GM21515 (cell line): ENCODE measurements around the gene KRTAP4-6.
"Not testable (repeated sequence)": the region's sequence is repeated elsewhere in the genome, so short reads cannot be mapped to it uniquely, and the experiment has no call there.

Source experiments
- ATAC-seq: cut with Tn5 transposase; IDR thresholded peaks from one replicate; pipeline ENCODE4 v1.9.1; 2021; ENCODE audit not compliant: unreplicated experiment

The KRTAP4-6 gene

DNA sequence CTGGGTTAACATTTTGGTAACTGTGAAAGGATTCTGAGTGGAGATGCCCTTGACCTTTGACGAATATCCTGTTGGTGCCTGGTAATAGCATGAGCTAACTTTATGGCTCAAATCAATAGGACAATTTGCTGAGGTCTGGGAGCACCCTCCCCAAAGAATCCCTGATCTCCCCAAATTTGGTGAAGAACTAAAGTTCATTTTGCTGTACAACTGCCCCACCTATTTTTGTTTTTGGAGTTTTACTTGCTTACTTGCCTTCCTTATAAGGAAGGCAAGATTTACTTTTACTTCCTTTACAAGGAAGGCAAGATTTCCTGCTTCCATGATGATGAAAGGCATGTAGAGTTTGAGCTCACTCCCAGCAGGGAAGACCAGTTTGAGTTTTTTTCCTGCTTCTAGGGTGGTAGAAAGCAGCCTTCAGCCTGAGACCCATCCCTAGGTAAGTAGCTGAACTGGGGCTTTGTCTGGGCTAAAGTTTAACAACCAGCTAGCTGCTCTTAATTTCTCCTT, 32.3 kb downstream of the KRTAP4-6 start:
- no peak for ATAC-seq

DNA sequence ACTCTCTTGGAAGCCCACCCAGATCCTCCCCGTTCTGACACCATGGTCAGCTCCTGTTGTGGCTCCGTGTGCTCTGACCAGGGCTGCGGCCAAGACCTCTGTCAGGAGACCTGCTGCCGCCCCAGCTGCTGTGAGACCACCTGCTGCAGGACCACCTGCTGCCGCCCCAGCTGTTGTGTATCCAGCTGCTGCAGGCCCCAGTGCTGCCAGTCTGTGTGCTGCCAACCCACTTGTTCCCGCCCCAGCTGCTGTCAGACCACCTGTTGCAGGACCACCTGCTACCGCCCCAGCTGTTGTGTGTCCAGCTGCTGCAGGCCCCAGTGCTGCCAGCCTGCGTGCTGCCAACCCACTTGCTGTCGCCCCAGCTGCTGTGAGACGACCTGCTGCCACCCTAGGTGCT, 35.0 kb downstream of the KRTAP4-6 start, which contains the start of gene KRTAP4-9:
KRTAP4-9 (plus strand) TSS at position 43 of the 400 bp plus-strand sequence; CDS start at position 43, 0 bp downstream.
- not testable (repeated sequence) for ATAC-seq

DNA sequence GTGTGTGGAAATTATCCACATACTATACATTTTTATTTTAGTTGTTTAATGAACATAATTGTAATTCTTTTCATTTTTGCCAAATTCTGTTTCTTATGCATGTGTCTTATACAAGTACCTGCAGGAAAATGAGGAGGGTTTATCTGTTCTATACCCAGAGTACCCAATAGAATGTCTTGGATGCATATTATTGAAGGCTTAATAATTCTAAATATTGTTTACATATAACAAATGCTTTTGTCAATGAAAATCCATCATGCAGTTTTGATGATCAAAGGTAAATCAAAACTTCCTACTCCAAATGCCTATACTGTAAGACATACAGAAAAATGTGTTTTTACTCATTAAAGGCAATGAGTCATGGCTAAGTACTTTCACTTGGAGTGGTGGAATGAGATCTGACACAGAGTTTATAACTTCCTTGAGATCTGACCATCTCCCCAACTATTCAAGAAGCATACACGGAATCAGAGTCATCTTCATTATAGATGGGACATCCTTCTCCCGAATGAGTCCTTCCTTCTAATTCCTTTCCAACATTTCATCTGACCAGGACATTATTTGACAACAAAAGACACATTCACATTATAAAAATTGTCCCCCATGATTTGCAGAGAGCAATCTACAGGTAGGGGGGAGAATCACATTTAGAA, 35.8 kb downstream of the KRTAP4-6 start:
- not testable (repeated sequence) for ATAC-seq

DNA sequence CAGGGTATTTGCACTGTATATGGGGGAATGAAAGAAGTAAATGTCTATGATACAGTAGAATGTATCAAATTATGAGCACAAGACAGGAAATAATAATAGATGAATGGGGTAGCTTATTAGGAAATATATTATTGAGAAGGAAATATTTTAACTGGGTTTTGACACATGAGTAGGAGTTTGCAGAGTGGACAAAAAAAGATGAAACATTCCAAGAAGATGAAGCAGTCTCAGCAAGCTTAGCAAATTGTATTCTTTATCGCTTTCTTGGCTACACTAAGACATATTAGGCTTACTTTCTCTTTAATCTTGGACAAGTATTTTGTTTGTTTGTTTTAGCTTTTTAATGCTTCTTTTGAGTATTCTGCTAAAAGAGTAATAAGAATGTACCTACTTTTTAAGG, 36.4 kb downstream of the KRTAP4-6 start:
- ATAC-seq, result no peak

DNA sequence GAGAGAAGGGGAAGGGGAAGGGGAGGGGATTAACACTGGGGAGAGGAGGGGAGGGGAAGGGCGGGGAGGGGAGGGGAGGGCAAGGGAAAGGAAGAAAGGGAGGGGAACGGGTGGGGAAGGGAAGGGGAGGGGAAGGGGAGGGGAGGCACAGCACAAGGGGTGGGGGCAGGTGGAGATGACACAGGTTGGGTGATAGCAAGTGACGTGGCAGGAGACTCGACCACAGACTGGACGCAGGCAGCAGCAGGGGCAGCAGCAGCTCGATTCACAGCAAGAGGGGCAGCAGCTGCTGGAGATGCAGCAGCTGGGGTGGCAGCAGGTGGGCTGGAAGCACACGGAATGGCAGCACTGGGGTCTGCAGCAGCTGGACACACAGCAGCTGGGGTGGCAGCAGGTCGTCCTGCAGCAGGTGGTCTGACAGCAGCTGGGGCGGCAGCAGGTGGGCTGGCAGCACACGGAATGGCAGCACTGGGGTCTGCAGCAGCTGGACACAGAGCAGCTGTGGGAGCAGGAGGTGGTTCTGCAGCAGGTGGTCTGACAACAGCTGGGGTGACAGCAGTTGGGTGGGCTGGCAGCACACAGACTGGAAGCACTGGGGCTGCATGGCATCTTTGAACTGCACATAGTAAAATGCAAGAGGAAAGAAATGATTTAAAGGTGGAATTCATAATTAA, 38.6 kb downstream of the KRTAP4-6 start, which contains the start of gene KRTAP4-16:
KRTAP4-16 (minus strand) TSS at position 624 of the 674 bp plus-strand sequence; CDS start at position 624, 0 bp downstream.
- ATAC-seq, result no peak

DNA sequence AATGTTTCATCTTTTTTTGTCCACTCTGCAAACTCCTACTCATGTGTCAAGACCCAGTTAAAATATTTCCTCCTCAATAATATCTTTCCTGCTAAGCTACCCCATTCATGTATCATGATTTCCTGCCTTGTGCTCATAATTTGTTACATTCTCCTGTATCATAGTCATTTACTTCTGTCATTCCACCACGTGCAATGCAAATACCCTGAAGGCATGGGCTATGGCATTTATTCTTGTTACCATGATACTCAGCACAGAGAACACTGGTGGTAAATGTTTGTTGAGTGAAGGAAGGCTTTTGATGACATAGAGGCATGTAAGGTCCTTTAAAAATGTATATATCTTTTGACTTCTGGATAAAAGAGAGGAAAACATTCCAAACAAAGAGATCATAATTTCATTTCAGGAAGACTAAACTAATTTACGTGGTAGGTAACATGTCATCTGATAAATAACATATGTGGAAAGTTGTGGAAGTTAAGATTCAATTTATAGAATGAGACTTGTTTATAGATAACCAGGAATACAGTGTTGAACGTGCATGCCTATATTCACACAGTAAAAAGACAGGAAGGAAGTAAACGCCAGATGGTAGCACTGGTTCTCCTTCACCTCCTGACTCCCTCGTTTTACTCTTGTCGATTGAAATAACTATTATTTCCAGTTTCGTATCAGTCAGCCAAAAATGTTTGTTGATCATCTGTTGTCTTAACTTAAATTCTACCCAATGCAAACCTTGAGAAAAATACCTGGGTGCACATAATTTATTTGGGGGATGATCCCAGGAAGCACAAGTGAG, 40.5 kb downstream of the KRTAP4-6 start:
- not testable (repeated sequence) for ATAC-seq

DNA sequence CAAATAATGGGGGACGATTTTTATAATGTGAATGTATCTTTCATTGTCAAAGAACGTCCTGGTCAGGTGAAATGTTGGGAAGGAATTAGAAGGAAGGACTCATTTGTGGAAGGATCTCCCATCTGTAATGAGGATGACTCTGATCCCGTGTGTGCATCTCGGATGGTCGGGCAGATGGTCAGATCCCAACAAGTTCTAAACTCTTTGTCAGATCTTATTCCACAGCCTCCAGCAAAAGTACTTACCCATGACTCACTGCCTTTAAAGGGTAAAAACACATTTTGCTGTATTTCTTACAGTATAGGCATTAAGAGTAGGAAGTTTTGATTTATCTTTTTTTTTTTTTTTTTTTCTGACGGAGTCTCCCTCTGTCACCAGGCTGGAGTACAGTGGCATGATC, 41.9 kb downstream of the KRTAP4-6 start:
- no peak for ATAC-seq

DNA sequence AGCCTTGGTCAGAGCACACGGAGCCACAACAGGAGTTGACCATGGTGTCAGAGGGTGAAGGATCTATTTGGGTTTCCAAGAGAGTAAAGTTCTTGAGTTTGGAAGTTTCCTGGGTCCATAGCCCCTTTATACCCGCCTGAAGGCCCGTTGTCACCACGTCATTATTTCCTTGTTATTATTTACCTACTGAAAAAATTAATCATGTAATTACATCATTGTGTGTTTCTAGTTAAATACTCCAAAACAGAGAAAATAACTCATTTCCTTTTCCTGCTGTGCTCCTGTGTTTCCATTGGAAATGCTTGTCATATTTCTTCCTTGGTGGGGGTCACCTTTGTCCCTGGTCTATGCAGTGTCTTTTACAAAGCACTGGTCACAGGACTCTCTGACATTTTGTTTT, 42.3 kb downstream of the KRTAP4-6 start, which contains the start of gene KRTAP4-8:
KRTAP4-8 (minus strand) TSS at position 101 of the 400 bp plus-strand sequence; CDS start at position 43, 58 bp downstream.
- no peak for ATAC-seq

DNA sequence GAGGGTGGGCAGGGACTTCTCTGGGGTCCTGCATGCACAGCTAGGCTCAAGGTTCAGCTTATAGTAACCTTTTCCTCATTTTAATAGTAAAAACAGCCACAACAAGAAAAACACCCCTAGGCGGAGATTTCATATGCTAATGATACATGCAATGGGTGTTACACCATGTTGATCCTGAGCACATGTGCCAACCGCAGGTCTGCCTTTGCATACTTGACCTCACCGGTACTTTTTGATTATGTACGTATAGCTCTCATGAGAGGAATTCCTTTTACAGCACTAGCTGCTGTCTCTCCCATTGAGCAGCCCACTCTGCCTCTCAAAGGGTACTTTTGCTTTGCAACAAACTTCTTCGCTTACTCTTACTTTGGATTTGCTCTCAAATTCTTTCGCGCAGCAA, 44.3 kb downstream of the KRTAP4-6 start:
- no peak for ATAC-seq
